HG03432 (cell line): ENCODE results near the gene RBM48.
A peak's percentile ranks its signal among the peaks of the same experiment; 100 is the strongest.
"Not testable (repeated sequence)": the region's sequence is repeated elsewhere in the genome, so short reads cannot be mapped to it uniquely, and the experiment has no call there.

Experiments
- ATAC-seq: cut with Tn5 transposase; IDR thresholded peaks from one replicate; pipeline ENCODE4 v1.9.1; 2021; ENCODE audit warnings: mild to moderate bottlenecking, moderate library complexity; ENCODE audit not compliant: unreplicated experiment

Gene RBM48

GRCh38 chr7:92528188-92528957, at the start of gene RBM48, which contains the start of gene PEX1:
TSS of gene RBM48 (plus strand) at chr7:92528795. CDS start at chr7:92528814, 19 bp downstream.
TSS of gene PEX1 (minus strand) at chr7:92528520. CDS start at chr7:92528435, 85 bp downstream.
- peak; percentile 95 for ATAC-seq

GRCh38 chr7:92479146-92479545, 49.4 kb upstream of the RBM48 start:
- ATAC-seq: not testable (repeated sequence)

- not testable (repeated sequence) for ATAC-seq
These were observed 45.0 kb upstream of the RBM48 start for GRCh38 chr7:92483624-92484023.

GRCh38 chr7:92484226-92484625, 44.4 kb upstream of the RBM48 start:
- ATAC-seq: not testable (repeated sequence)

GRCh38 chr7:92485267-92485892, 43.2 kb upstream of the RBM48 start:
- ATAC-seq: no peak

- no peak for ATAC-seq
These were observed 42.6 kb upstream of the RBM48 start for GRCh38 chr7:92485974-92486373.

GRCh38 chr7:92487804-92488203, 40.8 kb upstream of the RBM48 start:
- no peak for ATAC-seq

GRCh38 chr7:92489634-92490033, 39.0 kb upstream of the RBM48 start:
- no peak for ATAC-seq

GRCh38 chr7:92496876-92497275, 31.7 kb upstream of the RBM48 start:
- ATAC-seq: no peak

GRCh38 chr7:92498557-92498956, 30.0 kb upstream of the RBM48 start:
- no peak for ATAC-seq

- no peak for ATAC-seq
These were observed 24.8 kb upstream of the RBM48 start for GRCh38 chr7:92503767-92504166.

GRCh38 chr7:92504563-92504962, 24.0 kb upstream of the RBM48 start:
- no peak for ATAC-seq

GRCh38 chr7:92506363-92506762, 22.2 kb upstream of the RBM48 start:
- no peak for ATAC-seq

- ATAC-seq: no peak
These were observed 19.6 kb upstream of the RBM48 start for GRCh38 chr7:92508946-92509345.

GRCh38 chr7:92513167-92513902, 15.3 kb upstream of the RBM48 start:
- no peak for ATAC-seq

- no peak for ATAC-seq
These were observed 11.0 kb upstream of the RBM48 start for GRCh38 chr7:92517631-92518030.

- no peak for ATAC-seq
These were observed 8.6 kb upstream of the RBM48 start for GRCh38 chr7:92520024-92520423.

GRCh38 chr7:92523110-92523509, 5.5 kb upstream of the RBM48 start:
- ATAC-seq: no peak

- ATAC-seq: peak; percentile 33
These were observed 1.1 kb upstream of the RBM48 start for GRCh38 chr7:92527300-92528187.

- ATAC-seq: peak; percentile 3
These were observed 316 bp downstream of the RBM48 start for GRCh38 chr7:92528958-92529264.

GRCh38 chr7:92534572-92534971, 6.0 kb downstream of the RBM48 start:
- no peak for ATAC-seq
